Keratinocyte (primary cell): Measurements from ENCODE around the gene TRIM26.

Experiments used
- CTCF ChIP-seq, 3 experiments: IDR thresholded peaks in 1 of 3; conservative IDR thresholded peaks in 1 of 3; optimal IDR thresholded peaks in 1 of 3; 2 replicates in 2 of 3; 3 replicates in 1 of 3; pipeline versions ENCODE3 to v1.5.1; 2011; ENCODE audit warnings: low read length in 3 of 3, mild to moderate bottlenecking in 3 of 3, moderate library complexity in 2 of 3, control low read depth in 1 of 3, inconsistent platforms in 1 of 3; ENCODE audit not compliant: insufficient read depth in 2 of 3; ENCODE audit errors: extremely low read depth in 1 of 3
- EZH2 ChIP-seq: IDR thresholded peaks from one replicate; pipeline ENCODE4 v1.6.1; 2012; ENCODE audit warnings: inconsistent platforms, mild to moderate bottlenecking, low read length, moderate library complexity

GRCh38 chr6:30149234-30149633 lies 64.0 kb downstream of the TRIM26 start:
- TF ChIP-seq CTCF (optimal IDR thresholded peaks at IDR 0.05 in 1 of 3, IDR thresholded peaks at IDR 0.05 in 1 of 3, conservative IDR thresholded peaks at IDR 0.05 in 1 of 3; ENCODE audit: extremely low read depth in 1 of 3, insufficient read depth in 2 of 3, low read length in 3 of 3) (no peak), EZH2 (no peak)
